ENCODE measurements around the gene TP53I3.
"Not testable (repeated sequence)": the region's sequence is repeated elsewhere in the genome, so short reads cannot be mapped to it uniquely, and the experiment has no call there.

TP53I3 gene

DNA sequence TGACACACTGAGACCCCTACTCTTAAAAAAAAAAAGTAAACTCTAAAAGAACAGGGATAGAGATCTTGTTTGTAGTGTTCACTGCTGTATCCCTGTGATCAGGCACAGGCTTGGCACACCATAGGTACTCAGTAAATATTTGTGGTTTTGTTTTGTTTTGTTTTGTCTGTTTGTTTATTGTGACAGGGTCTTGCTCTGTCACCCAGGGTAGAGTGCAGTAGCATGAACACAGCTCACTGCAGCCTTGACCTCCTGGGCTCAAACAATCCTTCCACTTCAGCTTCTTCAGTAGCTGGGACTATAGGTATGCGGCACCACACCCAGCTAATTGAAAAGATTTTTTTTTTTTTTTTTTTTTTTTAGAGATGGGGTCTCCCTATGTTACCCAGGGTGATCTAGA lies 31.7 kb downstream of the TP53I3 start:
- DNase-seq (ENCODE audit: low spot score) = no peak

- no peak for DNase-seq (ENCODE audit: low spot score)
Measured at GRCh38 chr2:24051833-24052232, 32.8 kb downstream of the TP53I3 start.

GRCh38 chr2:24050041-24050979 lies 34.3 kb downstream of the TP53I3 start:
- DNase-seq (ENCODE audit: low spot score) = no peak

GRCh38 chr2:24049485-24050021 lies 35.1 kb downstream of the TP53I3 start, which contains the start of gene FKBP1B:
Gene FKBP1B, plus strand, starts transcription at chr2:24049741. Its CDS starts 109 bp downstream, at chr2:24049850.
- no peak for DNase-seq (ENCODE audit: low spot score)

DNA sequence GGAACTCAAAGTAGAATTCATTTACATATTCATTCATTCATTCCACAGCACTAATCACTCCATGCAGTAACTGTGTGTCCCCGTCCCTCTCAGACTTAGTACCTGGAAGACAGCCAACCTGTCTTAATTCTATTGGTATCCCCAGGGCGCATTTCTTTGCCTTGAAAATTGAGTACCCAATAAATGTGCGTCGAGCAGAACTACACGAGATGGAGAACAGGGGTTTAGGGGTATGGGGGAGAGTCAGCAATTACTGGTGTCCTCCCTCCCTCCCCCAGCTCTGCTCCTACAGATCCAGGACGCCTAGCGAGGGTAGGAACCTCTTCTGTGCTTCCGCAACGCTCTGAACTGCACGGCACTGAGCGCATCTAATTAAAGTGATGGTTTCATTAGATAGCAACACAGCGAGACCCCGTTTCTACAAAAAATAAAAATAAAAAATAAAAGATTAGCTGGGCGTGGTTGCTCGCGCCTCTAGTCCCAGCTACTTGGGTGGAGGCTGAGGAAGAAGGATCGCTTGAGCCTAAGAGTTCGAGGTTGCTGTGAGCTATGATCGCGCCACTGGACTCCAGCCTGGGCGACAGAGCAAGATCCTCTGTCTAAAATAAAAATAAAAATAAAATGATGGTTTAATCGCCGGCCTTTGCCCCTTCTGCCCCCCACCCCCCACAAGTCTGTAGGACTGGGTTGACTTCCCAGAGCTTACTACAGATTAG lies 35.7 kb downstream of the TP53I3 start:
- no peak for DNase-seq (ENCODE audit: low spot score)

- DNase-seq (ENCODE audit: low spot score) = no peak
Measured at GRCh38 chr2:24047703-24048033, 37.0 kb downstream of the TP53I3 start.

DNA sequence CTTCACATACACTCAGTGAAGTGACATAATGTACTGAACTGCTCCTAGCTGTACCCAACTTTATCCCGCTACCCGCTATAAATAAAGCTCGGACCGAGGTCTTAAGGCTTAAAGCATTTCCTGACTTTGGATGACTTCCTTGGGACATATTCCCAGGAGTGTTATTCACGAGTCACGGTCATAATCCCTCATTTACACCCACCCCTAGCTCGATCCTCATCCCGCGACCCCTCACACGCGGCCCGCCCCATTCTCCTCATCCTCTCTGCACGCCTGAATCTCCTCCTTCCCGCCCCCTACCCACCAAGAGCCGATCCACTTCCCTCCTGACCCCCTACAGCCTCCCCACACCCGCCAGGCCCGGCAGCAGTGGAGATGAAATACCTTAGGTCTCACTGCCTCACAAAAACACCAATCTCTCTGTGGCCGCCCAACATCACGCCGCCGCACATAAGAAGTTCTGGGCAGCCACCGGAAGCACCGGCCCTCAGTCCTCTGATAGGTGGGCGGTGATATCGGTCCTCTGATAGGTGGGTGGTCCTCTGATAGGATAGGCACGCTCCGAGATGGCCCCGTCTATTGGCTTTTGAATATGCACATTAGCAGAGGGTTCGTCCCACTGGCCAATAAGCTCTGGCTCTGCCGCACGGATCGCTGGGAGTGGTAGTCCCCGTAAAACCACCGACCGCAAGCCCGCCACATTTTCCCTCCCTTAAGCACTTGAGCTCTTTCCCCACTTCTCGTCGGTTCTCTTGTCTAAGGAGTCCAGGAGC lies 37.5 kb downstream of the TP53I3 start, which contains the start of gene WDCP:
WDCP (minus strand) TSS at position 462 of the 773 bp plus-strand sequence. CDS start 7,897 bp downstream, outside the sequence.
- peak; percentile 99 for DNase-seq (ENCODE audit: low spot score)

GRCh38 chr2:24046599-24046929 lies 38.1 kb downstream of the TP53I3 start:
- DNase-seq (ENCODE audit: low spot score) = no peak

GRCh38 chr2:24045511-24046508 lies 38.8 kb downstream of the TP53I3 start:
- DNase-seq (ENCODE audit: low spot score) = no peak

DNA sequence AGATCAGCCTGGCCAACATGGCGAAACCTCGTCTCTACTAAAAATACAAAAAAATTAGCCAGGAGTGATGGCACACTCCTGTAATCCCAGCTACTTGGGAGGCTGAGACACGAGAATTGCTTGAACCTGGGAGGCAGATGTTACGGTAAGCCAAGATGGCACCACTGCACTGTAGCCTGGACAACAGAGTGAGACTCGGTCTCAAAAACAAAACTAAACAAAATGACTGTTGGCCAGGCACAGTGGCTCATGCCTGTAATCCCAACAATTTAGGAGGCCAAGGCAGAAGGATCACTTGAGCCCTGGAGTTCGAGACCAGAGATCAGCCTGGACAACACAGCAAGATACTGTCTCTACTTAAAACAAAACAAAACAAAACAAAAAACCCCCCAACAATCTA lies 41.5 kb downstream of the TP53I3 start:
- DNase-seq (ENCODE audit: low spot score) = not testable (repeated sequence)

- no peak for DNase-seq (ENCODE audit: low spot score)
Measured at GRCh38 chr2:24040511-24040910, 44.1 kb downstream of the TP53I3 start.

GRCh38 chr2:24038786-24039499 lies 45.7 kb downstream of the TP53I3 start:
- no peak for DNase-seq (ENCODE audit: low spot score)

Measured in globus pallidus (tissue), 1 donor.